HL-60/S4 treated with retinoic acid at 250 ng/mL for 4 days and 3 days (cell line): Measurements from ENCODE around the gene RBFOX2.

Experiments used
- in situ Hi-C: fragments of 300-500 bp; cut with MboI; formaldehyde crosslinking; loops from 2 replicates; pipeline ENCODE4 v1.7.0; 2022; ENCODE audit warnings: low sequenced_read_pairs

The RBFOX2 gene

DNA sequence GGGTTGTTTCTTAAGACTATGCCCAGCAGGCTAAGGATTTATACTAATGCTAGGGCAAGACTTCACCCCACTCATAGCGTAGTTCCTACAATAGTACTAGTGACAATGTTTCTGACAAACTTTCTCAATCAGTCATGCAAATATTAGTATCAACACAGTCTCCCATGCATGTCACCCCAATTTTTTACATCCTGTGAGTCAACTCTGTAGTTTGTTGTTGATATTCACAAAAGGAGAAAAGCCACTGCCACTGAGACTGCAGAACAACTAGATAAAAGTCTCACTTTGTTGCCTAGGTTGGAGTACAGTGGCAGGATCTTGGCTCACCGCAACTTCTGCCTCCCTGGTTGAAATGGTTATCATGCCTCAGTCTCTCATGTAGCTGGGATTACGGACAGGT, 155.2 kb downstream of the RBFOX2 start:
- in situ Hi-C loops: no loop called here

DNA sequence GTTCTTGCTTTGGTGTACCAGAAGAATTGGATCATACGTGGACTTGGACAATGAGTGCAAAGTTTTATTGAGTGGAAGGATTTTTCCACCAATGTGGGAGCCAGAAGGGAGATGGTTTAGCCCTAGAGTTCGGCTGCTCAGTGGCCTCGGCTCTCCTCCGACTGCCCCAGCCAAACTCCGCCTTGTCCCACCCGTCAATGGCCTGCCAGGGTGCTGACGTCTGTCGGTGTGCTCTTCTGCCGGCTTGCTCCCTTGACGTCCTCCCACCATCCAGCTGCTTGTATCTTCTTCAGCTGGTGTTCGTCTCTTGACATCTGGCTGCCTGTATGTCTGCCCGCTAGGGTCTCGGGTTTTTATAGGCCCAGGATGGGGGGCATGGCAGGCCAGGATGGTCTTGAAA, 156.2 kb downstream of the RBFOX2 start:
- in situ Hi-C loops: no loop called here

DNA sequence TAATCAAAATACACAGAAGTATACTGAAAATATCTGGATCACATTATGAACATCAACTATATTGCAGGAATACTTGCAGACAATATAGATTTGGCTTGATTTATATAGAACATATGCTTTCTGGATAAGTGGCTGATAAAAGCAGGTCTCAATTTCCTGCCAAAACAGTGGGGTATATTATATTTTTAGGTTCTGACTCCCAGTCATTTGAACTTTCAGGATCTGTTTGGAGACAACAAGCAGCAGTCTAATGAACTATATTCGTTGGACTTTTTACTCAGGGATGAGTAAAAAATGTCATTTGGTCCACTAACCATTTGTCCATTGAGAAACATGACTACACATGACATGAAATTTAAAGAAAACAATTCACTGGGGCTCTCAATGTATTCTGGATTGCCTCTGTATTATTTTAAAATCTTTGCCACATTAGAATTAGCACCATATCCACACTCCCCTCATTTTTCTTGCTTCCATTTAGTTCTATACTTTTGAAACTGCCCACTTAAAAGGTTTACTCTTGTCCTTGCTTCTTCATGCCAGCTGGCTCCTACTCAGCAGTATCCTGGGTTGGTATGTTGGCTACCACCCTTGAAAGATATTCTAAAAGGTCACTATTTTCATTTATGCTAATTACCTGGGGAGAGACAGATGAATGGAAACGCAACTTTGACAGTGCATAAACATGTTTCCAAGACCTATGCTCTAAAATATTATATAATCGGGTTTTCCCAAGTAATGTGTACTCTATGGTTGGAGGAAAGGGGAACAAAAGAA, 157.9 kb downstream of the RBFOX2 start:
- in situ Hi-C loops: no loop called here

DNA sequence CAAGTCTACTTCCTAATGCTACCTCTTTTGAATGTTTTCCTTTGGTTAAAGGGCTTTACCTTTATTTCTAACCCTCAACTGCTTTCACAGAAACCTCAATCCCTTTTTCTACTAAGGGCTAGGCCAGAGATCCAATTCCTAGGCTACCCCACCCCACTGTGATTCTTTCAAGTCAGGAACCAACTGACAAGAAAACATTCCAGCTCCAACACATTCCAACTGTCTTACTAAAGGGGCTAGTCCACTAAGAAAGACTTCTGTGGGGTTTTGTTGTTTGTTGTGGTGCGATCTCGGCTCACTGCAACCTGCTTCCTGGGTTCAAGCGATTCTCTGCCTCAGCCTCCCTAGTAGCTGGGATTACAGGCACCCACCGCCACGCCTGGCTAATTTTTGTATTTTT, 159.7 kb downstream of the RBFOX2 start:
- in situ Hi-C loops: no loop called here

DNA sequence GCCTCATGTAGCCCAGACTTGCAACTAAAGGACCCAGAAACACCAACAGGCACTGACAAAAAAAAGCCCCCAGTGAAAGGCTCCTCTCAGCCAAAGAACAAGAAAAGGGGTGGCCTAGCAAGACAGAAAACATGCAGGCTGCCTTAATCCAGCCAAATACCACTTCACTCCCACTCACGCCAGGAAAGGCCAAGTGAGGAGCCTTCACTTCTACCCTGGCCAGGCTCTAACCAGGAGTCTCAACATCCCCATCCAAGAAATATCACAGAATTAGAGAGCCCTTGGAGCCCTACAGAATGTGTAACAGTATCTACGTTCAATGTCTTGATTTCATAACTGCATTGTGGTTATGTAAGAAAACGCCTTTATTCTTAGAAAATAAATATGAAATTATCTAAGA, 162.0 kb downstream of the RBFOX2 start:
- in situ Hi-C loops: no loop called here

DNA sequence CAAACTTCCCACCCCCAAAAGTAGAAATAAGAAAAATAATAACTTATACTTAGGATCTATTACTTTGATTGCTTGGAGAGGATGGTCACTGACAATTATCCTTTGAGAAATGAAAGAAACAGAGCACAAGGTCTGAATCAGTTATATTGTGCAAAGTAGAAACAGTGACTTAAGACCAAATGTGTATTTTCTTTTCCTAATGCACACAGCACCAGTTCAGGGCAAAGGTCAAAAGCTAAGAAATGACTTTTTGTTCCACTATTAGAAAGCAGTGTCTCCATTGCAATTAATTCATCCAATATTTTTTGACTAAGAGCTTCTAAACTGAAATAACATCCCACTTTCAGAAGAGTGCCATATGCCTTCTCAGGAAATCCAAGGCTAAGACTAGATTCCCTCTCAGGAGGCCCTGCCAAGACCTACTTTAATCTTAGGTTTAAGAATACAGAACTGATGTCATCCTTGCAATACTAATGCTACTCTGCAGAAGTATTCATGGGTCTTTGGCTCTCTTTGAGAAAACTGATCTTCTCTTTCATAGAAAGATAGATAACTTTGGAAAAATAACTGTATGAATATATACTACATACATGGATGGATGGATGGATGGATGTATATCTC, 164.0 kb downstream of the RBFOX2 start:
- in situ Hi-C loops: no loop called here

DNA sequence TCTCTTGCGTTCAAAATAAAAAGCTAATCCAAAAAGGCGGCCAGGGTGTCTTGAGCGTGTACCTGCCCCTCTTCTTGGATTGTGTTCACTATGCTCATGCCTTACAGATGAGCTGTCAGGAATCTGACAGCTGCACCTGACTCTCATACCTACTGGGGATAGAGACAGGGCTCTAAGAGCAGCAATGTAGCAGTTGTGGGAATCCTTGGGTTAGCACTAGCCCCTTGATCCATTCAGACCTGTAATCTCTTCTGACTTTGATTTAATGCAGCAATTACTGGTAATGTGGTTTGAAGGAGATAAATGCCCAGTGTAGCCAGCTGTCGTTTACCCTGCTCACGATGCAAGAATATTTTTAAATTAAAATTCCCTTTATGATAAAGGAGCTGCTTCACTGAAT, 165.2 kb downstream of the RBFOX2 start:
- in situ Hi-C loops: no loop called here

DNA sequence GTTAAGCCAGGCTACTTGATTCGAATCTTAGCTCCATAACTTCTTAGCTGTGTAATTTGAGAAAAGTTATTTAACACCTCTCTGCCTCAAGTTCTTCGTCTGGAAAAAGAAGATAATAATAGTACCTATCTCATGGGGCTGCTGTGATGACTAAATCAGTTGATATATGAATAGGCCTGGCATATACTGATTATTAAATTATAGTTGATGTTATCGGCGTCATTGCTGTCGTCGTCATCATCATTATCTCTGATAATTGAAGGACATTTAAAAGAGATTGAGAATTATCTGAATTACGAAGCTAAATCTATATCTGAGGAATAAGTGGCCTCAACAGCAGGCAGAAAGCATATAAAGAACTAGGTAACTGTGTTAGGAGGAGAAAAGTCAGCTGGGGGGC, 165.9 kb downstream of the RBFOX2 start:
- in situ Hi-C loops: no loop called here

DNA sequence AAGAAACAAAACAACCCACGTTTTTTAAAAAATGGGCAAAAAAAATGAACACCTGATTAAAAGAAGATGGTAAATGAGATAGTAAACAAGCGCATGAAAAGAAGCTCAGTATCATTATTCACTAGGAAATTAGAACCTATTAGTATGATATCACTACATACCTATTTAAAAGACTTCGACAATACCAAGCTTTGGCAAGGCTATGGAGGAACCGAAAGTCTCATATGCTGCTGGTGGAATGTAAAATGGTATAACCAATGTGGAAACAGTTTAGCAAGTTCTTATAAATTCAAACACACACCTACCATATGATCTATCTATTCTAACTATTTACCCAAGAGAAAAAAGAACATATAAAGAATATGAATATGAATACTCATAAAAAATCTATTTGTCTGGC, 167.2 kb downstream of the RBFOX2 start:
- in situ Hi-C loops: no loop called here

DNA sequence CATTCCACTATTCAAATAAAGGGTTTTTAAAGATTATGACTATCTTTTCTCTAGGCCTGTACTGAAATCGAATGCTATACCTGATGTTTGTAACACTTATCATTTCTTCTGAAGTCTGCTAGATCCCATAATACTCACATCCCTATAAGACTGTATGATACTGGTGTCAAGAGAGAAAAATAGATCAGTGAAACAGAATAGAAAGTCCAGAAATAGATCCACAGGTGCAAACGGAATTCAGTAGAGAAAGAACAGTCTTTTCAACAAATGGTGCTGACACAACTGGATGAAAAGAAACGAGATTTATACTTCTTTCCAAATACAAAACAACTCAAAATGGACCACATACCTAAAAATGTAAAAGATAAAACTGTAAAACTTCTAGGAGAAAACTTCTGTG, 167.8 kb downstream of the RBFOX2 start:
- in situ Hi-C loops: no loop called here

DNA sequence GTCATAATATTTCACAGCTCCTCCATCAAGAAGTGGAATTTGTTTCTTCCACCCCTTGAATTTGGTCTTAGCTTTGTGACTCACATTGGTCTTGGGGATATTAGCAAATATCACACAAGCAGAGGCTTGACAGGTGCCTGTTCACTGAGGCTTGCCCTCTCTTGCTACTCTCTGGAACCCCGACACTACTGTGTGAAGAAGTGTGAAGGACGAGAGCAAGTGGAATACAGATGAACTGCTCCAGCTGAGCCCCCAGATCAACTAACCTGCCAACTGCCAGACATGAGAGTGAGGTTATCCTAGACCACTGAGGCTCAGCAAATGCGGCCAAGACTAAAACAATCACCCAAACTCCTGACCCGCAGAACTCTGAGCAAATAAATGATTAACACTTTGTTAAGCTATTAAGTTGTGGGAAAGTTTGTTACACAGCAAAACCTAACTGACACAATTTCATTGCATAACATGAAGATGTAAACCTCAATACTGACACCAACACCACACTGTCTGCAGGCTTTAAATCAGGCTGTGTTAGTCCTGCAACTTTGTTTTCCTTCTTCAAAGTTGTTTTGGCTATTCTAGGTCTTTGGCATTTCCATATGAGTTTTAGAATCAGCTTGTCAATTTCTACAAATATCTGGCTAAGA, 168.4 kb downstream of the RBFOX2 start:
- in situ Hi-C loops: no loop called here

DNA sequence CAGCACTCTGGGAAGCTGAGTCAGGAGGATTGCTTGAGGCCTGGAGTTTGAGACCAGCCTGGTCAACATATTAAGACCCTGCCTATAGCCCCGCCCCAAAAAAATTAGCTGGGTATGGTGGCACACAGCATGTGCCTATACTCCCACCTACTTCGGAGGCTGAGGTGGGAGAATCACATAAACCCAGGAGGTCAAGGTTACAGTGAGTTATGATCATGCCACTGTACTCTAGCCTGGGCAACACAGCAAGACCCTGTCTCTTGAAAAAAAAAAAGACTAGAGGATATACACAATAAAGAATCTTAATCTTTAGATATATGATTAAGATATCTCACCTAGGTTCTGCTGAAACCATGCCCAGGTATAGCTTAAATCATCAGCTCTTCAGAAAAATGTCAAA, 174.3 kb downstream of the RBFOX2 start:
- in situ Hi-C loops: no loop called here

DNA sequence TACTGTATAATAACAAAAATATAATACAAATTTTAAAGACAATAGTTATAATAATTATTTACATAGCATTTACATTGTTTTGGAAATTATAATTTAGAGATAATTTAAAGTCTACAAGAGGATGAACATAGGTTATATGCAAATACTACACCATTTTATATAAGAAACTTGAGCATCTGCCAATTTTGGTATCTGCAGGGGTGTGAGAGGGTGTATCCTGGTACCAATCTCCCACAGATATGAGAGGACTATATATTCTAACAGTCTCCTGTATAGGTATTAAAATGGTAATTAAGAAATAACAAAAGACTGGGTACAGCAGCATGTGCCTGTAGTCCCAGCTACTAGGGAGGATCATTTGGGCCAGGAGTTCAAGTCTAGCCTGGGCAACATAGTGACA, 176.5 kb downstream of the RBFOX2 start:
- in situ Hi-C loops: no loop called here

DNA sequence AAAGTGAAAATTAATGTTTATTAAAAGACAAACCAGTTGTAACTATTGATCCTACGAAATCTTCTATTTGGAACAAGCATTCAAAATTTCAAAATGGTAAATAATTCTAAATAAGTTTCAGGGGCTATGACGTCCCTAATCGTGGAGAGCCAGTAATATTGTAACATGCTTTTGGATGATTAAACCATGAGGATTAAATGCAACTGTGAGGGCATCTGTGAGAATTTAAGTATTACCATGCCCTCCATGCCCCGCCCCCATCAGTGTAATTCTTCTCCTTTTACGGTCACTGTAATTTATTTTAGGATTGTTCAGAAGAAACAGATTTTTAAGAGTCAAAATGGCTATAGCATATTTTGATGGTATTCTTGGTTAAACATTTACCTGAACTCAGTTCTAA, 177.8 kb downstream of the RBFOX2 start:
- in situ Hi-C loops: no loop called here

DNA sequence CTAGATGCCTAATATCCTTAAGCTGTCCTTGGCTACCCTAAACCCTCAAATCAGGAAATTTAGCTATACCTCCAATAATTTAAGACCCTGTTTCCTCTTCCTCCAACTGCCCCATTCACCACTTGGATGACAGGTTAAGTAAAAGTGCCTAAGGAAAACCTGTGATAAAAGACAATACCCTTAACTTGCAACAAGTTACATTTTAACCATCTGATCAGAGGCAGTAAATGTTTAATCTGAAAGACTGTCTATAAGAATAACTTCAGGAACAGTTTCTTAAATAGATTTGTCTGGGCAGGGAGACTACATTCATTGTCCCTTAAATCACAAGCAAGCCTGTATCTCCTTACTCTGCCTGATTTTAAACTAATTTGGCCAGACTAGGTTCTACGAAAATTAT, 181.8 kb downstream of the RBFOX2 start:
- in situ Hi-C loops: no loop called here

DNA sequence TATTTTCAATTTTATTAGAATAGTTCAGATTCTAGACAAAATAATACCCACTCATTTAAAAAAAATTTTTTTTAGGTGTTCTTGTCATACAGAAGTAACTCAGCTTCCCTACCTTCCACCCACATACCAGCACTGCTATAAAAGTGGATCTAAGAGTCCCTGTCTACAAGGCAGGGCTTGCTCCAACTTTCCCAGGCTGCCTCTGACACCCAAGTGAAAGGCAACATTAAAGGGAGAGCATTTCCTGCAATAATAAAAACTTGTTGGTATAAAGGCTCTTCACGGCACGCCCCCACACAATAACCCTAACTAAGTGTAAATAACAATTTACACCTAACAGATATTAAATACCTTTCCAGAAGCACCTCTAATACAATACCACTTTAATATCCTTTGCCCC, 183.7 kb downstream of the RBFOX2 start:
- in situ Hi-C loops: no loop called here

DNA sequence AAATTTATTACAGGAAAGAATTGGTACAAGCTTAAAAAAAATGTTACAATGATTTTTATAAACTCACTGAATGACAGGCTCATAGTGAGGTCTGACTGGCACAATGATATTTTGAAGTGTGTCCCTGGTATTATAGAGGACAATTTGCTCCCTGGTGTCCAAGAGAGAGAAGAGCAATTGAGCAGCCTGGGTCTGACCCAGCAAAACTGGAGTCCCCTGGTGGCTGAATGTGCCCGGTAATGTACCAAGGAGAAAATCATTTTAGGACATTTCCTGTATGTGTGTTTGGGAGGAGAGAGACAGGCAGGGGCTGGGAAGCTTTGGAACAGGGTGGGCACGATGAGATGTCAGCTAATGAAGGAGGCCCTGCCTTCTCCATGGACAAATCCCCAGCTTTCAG, 185.7 kb downstream of the RBFOX2 start:
- in situ Hi-C loops: no loop called here

DNA sequence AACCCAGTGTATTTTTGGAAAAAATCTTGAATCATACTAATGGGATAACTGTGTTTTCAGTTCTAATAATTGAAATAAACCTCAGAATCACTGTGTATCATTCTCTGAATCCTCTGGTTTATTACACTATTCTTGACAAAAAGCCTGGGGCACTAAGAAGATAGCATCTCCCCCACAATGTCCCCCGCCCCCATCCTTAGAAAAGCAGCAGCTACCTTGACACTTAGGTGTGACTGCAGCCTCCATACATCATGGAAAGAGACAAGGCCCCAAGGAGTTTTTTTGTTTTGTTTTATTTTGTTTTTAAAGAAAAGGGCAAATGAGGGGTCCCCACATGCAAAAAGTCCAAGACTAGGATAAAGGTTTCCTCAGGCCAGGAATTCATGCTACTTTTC, 186.1 kb downstream of the RBFOX2 start:
- in situ Hi-C loops: no loop called here

DNA sequence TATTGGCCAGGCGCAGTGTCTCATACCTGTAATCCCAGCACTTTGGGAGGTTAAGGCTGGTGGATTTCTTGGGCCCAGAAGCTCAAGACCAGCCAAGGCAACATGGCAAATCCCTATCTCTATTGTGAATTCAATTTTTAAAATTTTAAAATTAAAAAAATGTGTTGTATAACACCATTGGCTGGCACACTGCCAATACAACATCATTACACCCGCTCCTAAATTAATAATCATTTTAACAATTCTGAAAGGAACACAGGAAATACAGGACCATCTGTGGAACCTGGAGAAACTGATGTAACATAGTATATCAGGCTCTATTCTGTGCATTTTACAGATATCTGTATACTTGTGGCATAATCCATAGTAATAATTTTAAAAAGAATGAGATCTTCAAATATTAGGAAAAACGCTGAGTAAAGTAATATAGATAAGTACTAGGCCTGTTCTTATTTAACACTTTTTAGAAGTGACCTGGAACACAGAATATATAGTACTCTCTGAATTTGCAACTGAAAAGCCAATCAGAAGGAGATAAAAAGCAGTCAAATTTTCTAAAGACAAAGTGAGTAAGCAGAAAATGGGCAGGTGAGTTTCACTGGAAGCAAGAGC, 186.6 kb downstream of the RBFOX2 start:
- in situ Hi-C loops: no loop called here

DNA sequence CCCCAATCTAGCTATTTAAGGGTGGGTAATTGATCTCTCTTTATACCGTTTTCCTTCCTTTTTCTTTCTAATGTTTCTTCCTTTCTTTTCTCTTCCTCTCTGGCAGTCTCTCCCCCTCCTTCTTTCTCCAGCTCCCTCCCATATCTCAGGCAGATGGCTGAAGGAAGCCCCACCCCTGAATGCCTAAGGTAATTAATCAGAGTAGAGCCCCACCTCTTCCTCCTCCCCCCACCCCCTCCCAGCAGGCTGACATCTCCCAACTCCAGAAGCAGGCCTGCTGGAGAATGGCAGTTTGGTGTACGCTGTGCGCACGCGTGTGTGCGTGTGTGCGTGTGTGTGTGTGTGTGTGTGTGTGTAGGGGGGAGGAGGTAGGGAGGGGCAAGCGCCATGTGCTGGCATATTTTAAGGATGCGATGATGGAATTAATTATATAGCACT, 188.3 kb downstream of the RBFOX2 start:
- in situ Hi-C loops: no loop called here

DNA sequence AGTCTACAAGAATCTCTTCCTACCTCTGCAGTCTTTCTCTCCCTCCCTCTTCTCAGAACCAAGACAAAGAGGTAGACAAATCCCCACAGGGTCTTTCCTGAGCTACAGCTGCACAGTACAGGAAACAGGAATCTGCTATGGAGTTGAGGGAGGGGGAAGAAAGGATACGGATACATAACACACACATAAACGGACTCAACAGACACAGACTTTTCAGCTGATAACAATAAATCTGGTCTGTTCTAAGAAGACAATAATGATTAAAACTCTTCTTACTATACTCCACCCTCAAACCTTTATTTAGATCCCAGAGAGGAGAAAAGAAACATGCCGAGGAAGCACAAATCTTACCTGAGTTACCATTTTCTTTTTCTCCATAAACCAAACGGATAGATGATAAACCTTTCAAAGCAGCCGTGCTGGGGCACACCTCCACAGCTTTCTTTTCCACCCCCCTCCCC, 188.8 kb downstream of the RBFOX2 start:
- in situ Hi-C loops: no loop called here
